Cardiac fibroblast (primary cell): ENCODE measurements around the gene LRRC28.

Experiments
- DNase-seq, 2 donors: peaks; one replicate each; pipeline versions ENCODE4 v3.0.0 to v3.0.0-alpha.2; 2010; ENCODE audit warnings: low read depth in 2 of 2
- H3K4me3 ChIP-seq, 2 donors: replicated peaks in 1 of 2; 1 replicate in 1 of 2; 2 replicates in 1 of 2; pipeline ENCODE4 v1.5.1; 2011; ENCODE audit warnings: low read depth in 2 of 2, low read length in 2 of 2, mild to moderate bottlenecking in 2 of 2, moderate library complexity in 1 of 2
- CTCF ChIP-seq: IDR thresholded peaks from one replicate; pipeline ENCODE4 v1.5.1; 2011; ENCODE audit warnings: low read depth, mild to moderate bottlenecking, low read length, inconsistent platforms

Gene LRRC28

DNA sequence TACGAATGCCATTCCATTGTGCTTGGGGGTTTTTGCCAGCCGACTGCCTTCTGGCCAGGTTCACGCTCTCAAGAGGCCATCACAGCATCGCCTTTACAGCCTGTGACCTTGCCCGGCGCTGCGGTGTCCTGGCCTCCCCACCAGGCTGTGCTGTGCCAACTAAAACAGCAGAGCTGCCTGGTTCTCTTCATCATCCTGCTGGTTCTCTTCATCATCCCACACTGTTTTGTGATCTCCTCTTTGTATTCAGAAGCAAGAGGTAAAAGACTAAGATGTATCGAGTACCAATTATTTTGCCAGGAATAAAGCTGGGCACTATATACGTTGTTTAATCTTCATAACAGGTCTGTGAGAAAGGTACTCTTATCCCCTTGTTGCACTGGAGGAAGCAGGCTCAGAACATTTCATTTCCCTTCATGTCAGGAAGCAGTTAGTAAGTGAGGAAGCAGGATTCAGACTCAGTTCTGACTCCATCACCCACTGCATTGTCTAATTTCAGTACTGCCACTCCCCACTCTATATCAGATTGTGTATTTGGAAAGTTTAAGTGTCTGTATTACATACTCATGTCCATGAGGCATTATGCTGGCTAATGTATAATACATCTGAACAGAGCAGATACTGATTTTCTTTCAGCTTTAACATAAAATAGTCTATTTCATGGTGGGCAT lies 92.7 kb downstream of the LRRC28 start:
- H3K4me3 ChIP-seq = no peak overlapping the region
- DNase-seq = peak; percentile 7 to 26
- TF ChIP-seq CTCF = peak; percentile 31

- no peak overlapping the region for H3K4me3 ChIP-seq
- no peak for TF ChIP-seq CTCF
- DNase-seq = no peak
Observed at GRCh38 chr15:99344639-99345038, 93.4 kb downstream of the LRRC28 start.

GRCh38 chr15:99345242-99345641 lies 94.0 kb downstream of the LRRC28 start:
- H3K4me3 ChIP-seq = no peak overlapping the region
- DNase-seq = no peak
- no peak for TF ChIP-seq CTCF

DNA sequence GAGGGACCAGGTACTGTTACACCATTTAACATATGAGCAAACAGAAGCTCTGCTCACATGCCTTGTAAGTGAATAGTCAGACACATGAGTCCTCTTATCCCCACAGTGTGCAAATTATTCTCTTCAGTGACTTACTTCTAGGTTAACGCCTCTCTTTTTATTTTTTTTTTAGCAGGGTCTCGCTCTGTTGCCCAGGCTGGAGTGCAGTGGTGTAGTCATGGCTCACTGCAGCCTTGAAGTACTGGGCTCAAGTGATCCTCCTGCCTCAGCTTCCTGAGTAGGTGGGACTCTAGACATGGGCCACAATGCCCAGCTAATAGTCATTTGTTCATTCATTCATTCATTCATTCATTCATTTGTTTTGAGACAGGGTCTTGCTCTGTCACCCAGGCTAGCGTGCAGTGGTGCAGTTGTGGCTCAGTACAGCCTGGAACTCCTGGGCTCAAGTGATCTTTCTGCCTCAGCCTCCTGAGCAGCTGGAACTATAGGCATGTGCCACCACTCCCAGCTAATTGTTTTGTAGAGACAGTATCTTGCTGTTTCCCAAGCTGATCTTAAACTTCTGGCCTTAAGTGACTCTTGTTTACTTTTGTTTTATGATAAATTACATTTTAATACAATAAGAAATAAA lies 94.7 kb downstream of the LRRC28 start:
- no peak for DNase-seq
- no peak overlapping the region for H3K4me3 ChIP-seq
- no peak for TF ChIP-seq CTCF

- TF ChIP-seq CTCF = no peak
- H3K4me3 ChIP-seq = no peak overlapping the region
- peak in 1 of 2 donors; percentile 32 for DNase-seq
Observed at GRCh38 chr15:99347574-99347973, 96.3 kb downstream of the LRRC28 start.

GRCh38 chr15:99348412-99348811 lies 97.1 kb downstream of the LRRC28 start:
- TF ChIP-seq CTCF = no peak
- H3K4me3 ChIP-seq = no peak overlapping the region
- DNase-seq = no peak
